ENCODE measurements around the gene LMAN1. TPM values are rescaled to one million over a fixed set of nuclear protein-coding genes. Genes with fewer than 3 reads are reported as not detected.

LMAN1 gene
- total and polyA plus RNA-seq, 2 of the 4 experiments (the other 2 are of a cell fraction) = 83.1 to 213 TPM

DNA sequence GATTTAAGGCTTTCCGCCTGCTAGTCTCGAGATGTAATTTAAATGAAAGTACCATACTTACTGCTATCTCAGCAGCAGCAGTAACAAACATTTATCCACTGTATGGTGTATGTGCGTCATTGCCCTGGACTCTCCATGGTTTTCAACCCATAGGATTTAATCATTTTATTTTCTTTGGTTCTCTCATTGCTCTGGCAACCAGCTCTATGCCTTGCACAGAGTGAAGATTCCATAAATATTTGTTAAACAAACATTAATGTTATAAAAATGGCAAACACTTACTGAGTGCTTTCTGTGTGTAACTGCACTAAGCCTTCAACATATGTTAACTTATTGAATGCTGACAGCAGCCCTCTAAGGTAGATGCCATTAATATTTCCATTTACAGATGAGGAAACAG lies 1.3 kb upstream of the LMAN1 start:
- in situ Hi-C loops (cut with MboI; ENCODE audit: low sequenced_read_pairs) = no loop called here
- H3K4me3 ChIP-seq (ENCODE audit: insufficient read depth, low read depth, low read length) = no peak overlapping the region
- WGBS, 2 experiments (ENCODE audit: extremely low coverage in 2 of 2, insufficient read length in 1 of 2) = no CpG with 5 or more reads among the region's 3 CpGs

More for the DNA sequence above, 1.3 kb upstream of the LMAN1 start:
- H3K27me3 ChIP-seq (ENCODE audit: control insufficient read depth, insufficient read depth, low read length) = peaks cover 8% of the 10 kb centered on the region
- H4K8ac ChIP-seq (ENCODE audit: low read depth in 2 of 2, low read length in 2 of 2) = no peak overlapping the region
- dilution Hi-C loops (cut with HindIII; ENCODE audit: low sequenced_read_pairs, unreplicated experiment) = no loop called here
- H3K9me1 ChIP-seq (ENCODE audit: insufficient read depth, low read length) = no peaks in the 10 kb centered on the region
- peaks cover 12 to 26% of the 10 kb centered on the region in 2 experiments; a peak in 3 of 4 replicates for H3K79me1 ChIP-seq (ENCODE audit: low read depth in 1 of 2, low read length in 2 of 2)
- H3K4me2 ChIP-seq (ENCODE audit: low read depth, low read length) = no peak overlapping the region
- H3K23ac ChIP-seq (ENCODE audit: low read depth, low read length) = no peak overlapping the region
- no peak overlapping the region for H2BK5ac ChIP-seq (ENCODE audit: low read depth, low read length, poor library complexity, severe bottlenecking)
- no peak overlapping the region for H2AK5ac ChIP-seq (ENCODE audit: low read depth, low read length)
- H4K5ac ChIP-seq (ENCODE audit: low read depth, low read length) = no peak overlapping the region
- H3K36me3 ChIP-seq (ENCODE audit: control insufficient read depth, insufficient read depth, low read length) = peaks cover under 1% of the 10 kb centered on the region; the same call in 1 of the 2 replicates
- peaks cover 21% of the 10 kb centered on the region; the same call in 1 of the 2 replicates for H4K20me1 ChIP-seq (ENCODE audit: insufficient read depth, low read length)
- POLR2A ChIA-PET (ENCODE audit: unreplicated experiment) = no interaction called here
- no peak overlapping the region for H2BK15ac ChIP-seq (ENCODE audit: low read depth, low read length)
- DNase-seq = no peak
- TF ChIP-seq SMC3 (IDR thresholded peaks at IDR 0.05; ENCODE audit: low read depth, low read length) = no peak
- TF ChIP-seq RFX5 (IDR thresholded peaks at IDR 0.05; ENCODE audit: low read depth, low read length) = no peak
- no peak for TF ChIP-seq MXI1 (IDR thresholded peaks at IDR 0.05; ENCODE audit: borderline replicate concordance, low read depth, low read length)
- TF ChIP-seq, protein P1, sequence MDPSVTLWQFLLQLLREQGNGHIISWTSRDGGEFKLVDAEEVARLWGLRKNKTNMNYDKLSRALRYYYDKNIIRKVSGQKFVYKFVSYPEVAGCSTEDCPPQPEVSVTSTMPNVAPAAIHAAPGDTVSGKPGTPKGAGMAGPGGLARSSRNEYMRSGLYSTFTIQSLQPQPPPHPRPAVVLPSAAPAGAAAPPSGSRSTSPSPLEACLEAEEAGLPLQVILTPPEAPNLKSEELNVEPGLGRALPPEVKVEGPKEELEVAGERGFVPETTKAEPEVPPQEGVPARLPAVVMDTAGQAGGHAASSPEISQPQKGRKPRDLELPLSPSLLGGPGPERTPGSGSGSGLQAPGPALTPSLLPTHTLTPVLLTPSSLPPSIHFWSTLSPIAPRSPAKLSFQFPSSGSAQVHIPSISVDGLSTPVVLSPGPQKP (IDR thresholded peaks at IDR 0.05; ENCODE audit: borderline replicate concordance, low read depth, low read length) = no peak
- no peak for TF ChIP-seq MAZ (IDR thresholded peaks at IDR 0.05; ENCODE audit: borderline replicate concordance, low read depth, low read length)
- TF ChIP-seq RCOR1 (IDR thresholded peaks at IDR 0.05; ENCODE audit: insufficient replicate concordance, low read length) = no peak
- TF ChIP-seq MAFK (IDR thresholded peaks at IDR 0.05; ENCODE audit: low read depth, low read length) = no peak
- TF ChIP-seq, protein P2, sequence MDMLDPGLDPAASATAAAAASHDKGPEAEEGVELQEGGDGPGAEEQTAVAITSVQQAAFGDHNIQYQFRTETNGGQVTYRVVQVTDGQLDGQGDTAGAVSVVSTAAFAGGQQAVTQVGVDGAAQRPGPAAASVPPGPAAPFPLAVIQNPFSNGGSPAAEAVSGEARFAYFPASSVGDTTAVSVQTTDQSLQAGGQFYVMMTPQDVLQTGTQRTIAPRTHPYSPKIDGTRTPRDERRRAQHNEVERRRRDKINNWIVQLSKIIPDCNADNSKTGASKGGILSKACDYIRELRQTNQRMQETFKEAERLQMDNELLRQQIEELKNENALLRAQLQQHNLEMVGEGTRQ (IDR thresholded peaks at IDR 0.05; ENCODE audit: low read depth, low read length) = no peak
- no peak for TF ChIP-seq POLR2A (IDR thresholded peaks at IDR 0.05; ENCODE audit: low read depth, low read length)
- TF ChIP-seq CEBPB (IDR thresholded peaks at IDR 0.05; ENCODE audit: low read depth, low read length) = no peak
- no peak for TF ChIP-seq BHLHE40 (IDR thresholded peaks at IDR 0.05; ENCODE audit: low read depth, low read length)
- no peak for TF ChIP-seq RAD21 (IDR thresholded peaks at IDR 0.05; ENCODE audit: low read length)
- TF ChIP-seq FOS (IDR thresholded peaks at IDR 0.05; ENCODE audit: low read depth, low read length) = no peak
- TF ChIP-seq, protein P3, sequence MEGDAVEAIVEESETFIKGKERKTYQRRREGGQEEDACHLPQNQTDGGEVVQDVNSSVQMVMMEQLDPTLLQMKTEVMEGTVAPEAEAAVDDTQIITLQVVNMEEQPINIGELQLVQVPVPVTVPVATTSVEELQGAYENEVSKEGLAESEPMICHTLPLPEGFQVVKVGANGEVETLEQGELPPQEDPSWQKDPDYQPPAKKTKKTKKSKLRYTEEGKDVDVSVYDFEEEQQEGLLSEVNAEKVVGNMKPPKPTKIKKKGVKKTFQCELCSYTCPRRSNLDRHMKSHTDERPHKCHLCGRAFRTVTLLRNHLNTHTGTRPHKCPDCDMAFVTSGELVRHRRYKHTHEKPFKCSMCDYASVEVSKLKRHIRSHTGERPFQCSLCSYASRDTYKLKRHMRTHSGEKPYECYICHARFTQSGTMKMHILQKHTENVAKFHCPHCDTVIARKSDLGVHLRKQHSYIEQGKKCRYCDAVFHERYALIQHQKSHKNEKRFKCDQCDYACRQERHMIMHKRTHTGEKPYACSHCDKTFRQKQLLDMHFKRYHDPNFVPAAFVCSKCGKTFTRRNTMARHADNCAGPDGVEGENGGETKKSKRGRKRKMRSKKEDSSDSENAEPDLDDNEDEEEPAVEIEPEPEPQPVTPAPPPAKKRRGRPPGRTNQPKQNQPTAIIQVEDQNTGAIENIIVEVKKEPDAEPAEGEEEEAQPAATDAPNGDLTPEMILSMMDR (conservative IDR thresholded peaks at IDR 0.05; ENCODE audit: low read depth, low read length) = no peak
- TF ChIP-seq CHD1 (IDR thresholded peaks at IDR 0.05; ENCODE audit: low read depth, low read length) = no peak
- TF ChIP-seq NFE2L2 (IDR thresholded peaks at IDR 0.05; ENCODE audit: low read depth, low read length) = no peak
- H3K18ac ChIP-seq (ENCODE audit: low read depth, low read length) = no peak overlapping the region
- H3K27ac ChIP-seq (ENCODE audit: insufficient read depth, low read length) = no peak overlapping the region
- no peak for ATAC-seq (ENCODE audit: low read depth)
- intact Hi-C loops (cut with micrococcal nuclease) = no loop called here
- no peaks in the 10 kb centered on the region for H3K9me3 ChIP-seq (ENCODE audit: control insufficient read depth, insufficient read depth, low read length)
- no peak overlapping the region for H4K91ac ChIP-seq (ENCODE audit: insufficient read depth, low read depth, low read length)
- H2BK120ac ChIP-seq (ENCODE audit: low read depth, low read length) = no peak overlapping the region
- no peak overlapping the region for H3K4ac ChIP-seq (ENCODE audit: low read depth, low read length)
- H3K4me1 ChIP-seq (ENCODE audit: control insufficient read depth, insufficient read depth, low read length) = no peaks in the 10 kb centered on the region; the same call in 1 of the 2 replicates
- H2AFZ ChIP-seq (replicated peaks; ENCODE audit: low read length, poor library complexity) = no peak overlapping the region
- CTCF ChIA-PET = interaction anchor here (0.7 kb wide), 1 partner anchor 69 kb away, joined by 5 read pairs; no protein-coding TSS in a partner anchor
- H3K56ac ChIP-seq (ENCODE audit: extremely low read depth, insufficient read depth, low read length) = no peak overlapping the region
- no peak overlapping the region for H3K14ac ChIP-seq (replicated peaks; ENCODE audit: low read depth, low read length)
- H2BK20ac ChIP-seq (ENCODE audit: low read depth, low read length) = no peak overlapping the region
- H2AK9ac ChIP-seq (replicated peaks; ENCODE audit: low read depth, low read length, poor library complexity) = no peak overlapping the region
- BruUV-seq (replicated peaks) = no TSS peak
- H3K9ac ChIP-seq (ENCODE audit: low read depth, low read length) = no peak overlapping the region
